Measurements from ENCODE around the gene DYDC1. TPM values are rescaled to one million over a fixed set of nuclear protein-coding genes. Genes with fewer than 3 reads are reported as not detected.

DYDC1 gene
- polyA plus RNA-seq, 3 donors, result not detected

DNA sequence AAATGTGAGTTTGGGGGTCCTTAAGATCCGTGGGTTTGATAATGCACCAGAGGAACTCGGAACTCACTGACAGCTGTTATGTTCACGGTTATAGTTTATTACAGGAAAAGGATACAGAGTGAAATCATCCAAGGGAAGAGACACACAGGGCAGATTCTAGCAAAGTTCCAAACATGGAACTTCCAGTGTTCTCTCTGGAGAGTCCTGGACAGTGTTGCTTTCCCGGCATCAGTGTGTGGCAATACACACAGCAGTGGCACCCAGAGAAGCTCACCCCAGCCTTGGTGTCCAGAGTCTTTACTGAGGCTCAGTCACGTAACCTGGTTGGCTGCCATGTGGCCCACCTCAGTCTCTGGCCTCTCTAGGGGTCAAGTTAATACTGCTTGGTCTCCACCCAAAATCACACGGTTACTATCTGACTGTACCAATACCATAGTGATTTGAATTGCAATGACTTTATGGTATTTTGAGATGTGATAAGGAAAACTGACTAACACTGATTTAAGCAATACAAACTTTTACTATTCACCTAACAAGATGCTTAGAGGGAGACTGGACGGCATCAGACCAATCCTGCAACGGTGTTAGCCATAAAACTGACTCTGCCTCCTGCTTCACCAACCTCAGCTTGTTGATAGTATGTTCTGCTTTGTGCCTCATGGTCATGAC is 43.7 kb upstream of the DYDC1 start:
- H3K9me3 Mint-ChIP-seq, result peaks cover 0 to 3% (median 0%) of the 10 kb centered on the region in 7 donors
- 80% methylated on average over 4 of the region's 8 CpGs for WGBS (ENCODE audit: insufficient coverage)
- Histone ChIP-seq H3K27me3 (ENCODE audit: control insufficient read depth in 2 of 2, insufficient read depth in 2 of 2, low read length in 2 of 2) (no peaks in the 10 kb centered on the region), H3K27ac (ENCODE audit: low read depth in 1 of 2, low read length in 2 of 2) (no peak overlapping the region), H2AFZ (ENCODE audit: insufficient read depth, low read depth, low read length, poor library complexity, severe bottlenecking) (no peak overlapping the region), H3K36me3 (replicated peaks in 1 of 2; ENCODE audit: control insufficient read depth in 1 of 2, insufficient read depth in 2 of 2, low read length in 2 of 2) (no peaks in the 10 kb centered on the region), H3K4me1 (ENCODE audit: control insufficient read depth in 1 of 2, insufficient read depth in 2 of 2, low read length in 2 of 2) (no peaks in the 10 kb centered on the region), H3K9ac (ENCODE audit: insufficient read depth, low read length, poor library complexity, severe bottlenecking) (no peak overlapping the region), H3K4me3 (replicated peaks in 1 of 3; ENCODE audit: low read depth in 2 of 3, low read length in 3 of 3) (no peak overlapping the region), H3K4me2 (replicated peaks; ENCODE audit: extremely low read depth, low read length, poor library complexity, severe bottlenecking) (no peak overlapping the region), H3K79me2 (ENCODE audit: insufficient read depth, low read length) (no peaks in the 10 kb centered on the region), H4K20me1 (ENCODE audit: insufficient read depth, low read length) (no peaks in the 10 kb centered on the region), H3K9me3 (replicated peaks in 1 of 2; ENCODE audit: control insufficient read depth in 1 of 2, insufficient read depth in 1 of 2, low read length in 2 of 2) (no peaks in the 10 kb centered on the region)
- TF ChIP-seq, protein P1, sequence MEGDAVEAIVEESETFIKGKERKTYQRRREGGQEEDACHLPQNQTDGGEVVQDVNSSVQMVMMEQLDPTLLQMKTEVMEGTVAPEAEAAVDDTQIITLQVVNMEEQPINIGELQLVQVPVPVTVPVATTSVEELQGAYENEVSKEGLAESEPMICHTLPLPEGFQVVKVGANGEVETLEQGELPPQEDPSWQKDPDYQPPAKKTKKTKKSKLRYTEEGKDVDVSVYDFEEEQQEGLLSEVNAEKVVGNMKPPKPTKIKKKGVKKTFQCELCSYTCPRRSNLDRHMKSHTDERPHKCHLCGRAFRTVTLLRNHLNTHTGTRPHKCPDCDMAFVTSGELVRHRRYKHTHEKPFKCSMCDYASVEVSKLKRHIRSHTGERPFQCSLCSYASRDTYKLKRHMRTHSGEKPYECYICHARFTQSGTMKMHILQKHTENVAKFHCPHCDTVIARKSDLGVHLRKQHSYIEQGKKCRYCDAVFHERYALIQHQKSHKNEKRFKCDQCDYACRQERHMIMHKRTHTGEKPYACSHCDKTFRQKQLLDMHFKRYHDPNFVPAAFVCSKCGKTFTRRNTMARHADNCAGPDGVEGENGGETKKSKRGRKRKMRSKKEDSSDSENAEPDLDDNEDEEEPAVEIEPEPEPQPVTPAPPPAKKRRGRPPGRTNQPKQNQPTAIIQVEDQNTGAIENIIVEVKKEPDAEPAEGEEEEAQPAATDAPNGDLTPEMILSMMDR (IDR thresholded peaks at IDR 0.05), result no peak
- peaks cover 0 to 8% (median 7%) of the 10 kb centered on the region in 3 donors for H3K27me3 Mint-ChIP-seq (ENCODE audit: low read depth in 3 of 3)
- H3K4me3 Mint-ChIP-seq, result no peak overlapping the region
- intact Hi-C loops (cut with micrococcal nuclease), result no loop called here
- no peak for DNase-seq
- no peak overlapping the region for H3K27ac Mint-ChIP-seq
- no peaks in the 10 kb centered on the region for H3K36me3 Mint-ChIP-seq
- H3K4me1 Mint-ChIP-seq, result no peaks in the 10 kb centered on the region

DNA sequence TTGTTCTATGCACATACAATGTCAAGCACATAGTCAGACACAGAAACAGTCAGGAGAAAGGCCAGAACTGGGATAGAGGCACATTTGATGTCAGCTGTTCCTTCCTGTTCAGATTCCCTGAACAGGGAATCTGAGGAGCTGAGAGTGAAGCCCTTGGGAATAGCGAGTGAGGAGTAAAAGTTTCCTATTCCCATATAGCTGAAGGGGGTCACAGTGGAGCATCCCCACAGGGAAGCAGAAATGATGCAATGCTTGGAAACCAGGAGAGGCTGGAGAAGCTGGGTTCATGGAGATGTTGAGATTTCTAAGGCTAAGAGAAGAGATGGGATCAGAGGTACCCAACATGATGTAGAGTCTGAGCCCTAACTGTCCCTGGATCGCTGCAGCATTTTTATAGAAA is 40.5 kb upstream of the DYDC1 start:
- Histone ChIP-seq H3K9ac (ENCODE audit: insufficient read depth, low read length, poor library complexity, severe bottlenecking) (no peak overlapping the region), H2AFZ (ENCODE audit: insufficient read depth, low read depth, low read length, poor library complexity, severe bottlenecking) (no peak overlapping the region), H3K4me1 (ENCODE audit: control insufficient read depth in 1 of 2, insufficient read depth in 2 of 2, low read length in 2 of 2) (peaks cover 8 to 10% of the 10 kb centered on the region in 2 donors), H3K4me3 (replicated peaks in 1 of 3; ENCODE audit: low read depth in 2 of 3, low read length in 3 of 3) (no peak overlapping the region), H3K27ac (ENCODE audit: low read depth in 1 of 2, low read length in 2 of 2) (no peak overlapping the region), H3K36me3 (replicated peaks in 1 of 2; ENCODE audit: control insufficient read depth in 1 of 2, insufficient read depth in 2 of 2, low read length in 2 of 2) (no peaks in the 10 kb centered on the region), H3K27me3 (ENCODE audit: control insufficient read depth in 2 of 2, insufficient read depth in 2 of 2, low read length in 2 of 2) (no peaks in the 10 kb centered on the region), H3K79me2 (ENCODE audit: insufficient read depth, low read length) (no peaks in the 10 kb centered on the region), H3K9me3 (replicated peaks in 1 of 2; ENCODE audit: control insufficient read depth in 1 of 2, insufficient read depth in 1 of 2, low read length in 2 of 2) (no peaks in the 10 kb centered on the region), H4K20me1 (ENCODE audit: insufficient read depth, low read length) (no peaks in the 10 kb centered on the region), H3K4me2 (replicated peaks; ENCODE audit: extremely low read depth, low read length, poor library complexity, severe bottlenecking) (no peak overlapping the region)
- no peak overlapping the region for H3K4me3 Mint-ChIP-seq
- peaks cover 10% of the 10 kb centered on the region for H3K4me1 Mint-ChIP-seq
- H3K36me3 Mint-ChIP-seq, result no peaks in the 10 kb centered on the region
- H3K27me3 Mint-ChIP-seq (ENCODE audit: low read depth in 3 of 3), result peaks cover 3 to 7% (median 6%) of the 10 kb centered on the region in 3 donors
- TF ChIP-seq, protein P1 (IDR thresholded peaks at IDR 0.05), result no peak
- intact Hi-C loops (cut with micrococcal nuclease), result no loop called here
- no peak for DNase-seq
- no peaks in the 10 kb centered on the region for H3K9me3 Mint-ChIP-seq
- H3K27ac Mint-ChIP-seq, result no peak overlapping the region
- WGBS (ENCODE audit: insufficient coverage), result 100% methylated on average over 1 of the region's 2 CpGs
